ENCODE data around the gene TMEM184B. TPM values are rescaled to one million over a fixed set of nuclear protein-coding genes. Genes with fewer than 3 reads are reported as not detected.

The TMEM184B gene
- total and polyA plus RNA-seq, 2 experiments from 2014 or later: 68.8 to 70.3 TPM

GRCh38 chr22:38299770-38300102 lies 26.9 kb upstream of the TMEM184B start:
- Histone ChIP-seq H3K36me3 (peaks cover 82% of the 10 kb centered on the region), H3K4me3 (no peak overlapping the region), H3K27ac (peak overlapping the region; percentile 48), H3K9me3 (ENCODE audit: low read depth) (no peaks in the 10 kb centered on the region), H3K27me3 (no peaks in the 10 kb centered on the region), H3K4me1 (ENCODE audit: low read depth) (no peaks in the 10 kb centered on the region)
- DNase-seq (ENCODE audit: low read depth in 1 of 2, low spot score in 1 of 2): no peak
- no peak for TF ChIP-seq CTCF (IDR thresholded peaks at IDR 0.05; ENCODE audit: low read depth, low read length)

- TF ChIP-seq CTCF (IDR thresholded peaks at IDR 0.05; ENCODE audit: low read depth, low read length): peak; percentile 46
- Histone ChIP-seq H3K4me1 (ENCODE audit: low read depth) (no peaks in the 10 kb centered on the region), H3K36me3 (peaks cover 87% of the 10 kb centered on the region), H3K9me3 (ENCODE audit: low read depth) (no peaks in the 10 kb centered on the region), H3K27ac (no peak overlapping the region), H3K27me3 (no peaks in the 10 kb centered on the region), H3K4me3 (no peak overlapping the region)
- DNase-seq (ENCODE audit: low read depth in 1 of 2, low spot score in 1 of 2): peak in 1 of 2 donors; percentile 97
Measured at GRCh38 chr22:38298312-38299005, 25.6 kb upstream of the TMEM184B start.

GRCh38 chr22:38296372-38296771 lies 23.6 kb upstream of the TMEM184B start:
- no peaks in the 10 kb centered on the region for H3K4me1 ChIP-seq (ENCODE audit: low read depth)
- TF ChIP-seq CTCF (IDR thresholded peaks at IDR 0.05; ENCODE audit: low read depth, low read length): no peak
- H3K36me3 ChIP-seq: peaks cover 83% of the 10 kb centered on the region

GRCh38 chr22:38295863-38296262 lies 23.1 kb upstream of the TMEM184B start:
- DNase-seq (ENCODE audit: low read depth in 1 of 2, low spot score in 1 of 2): no peak
- Histone ChIP-seq H3K9me3 (ENCODE audit: low read depth) (no peaks in the 10 kb centered on the region), H3K4me1 (ENCODE audit: low read depth) (no peaks in the 10 kb centered on the region), H3K27me3 (no peaks in the 10 kb centered on the region), H3K36me3 (peaks cover 78% of the 10 kb centered on the region), H3K27ac (no peak overlapping the region), H3K4me3 (no peak overlapping the region)
- no peak for TF ChIP-seq CTCF (IDR thresholded peaks at IDR 0.05; ENCODE audit: low read depth, low read length)

More at GRCh38 chr22:38296372-38296771, 23.6 kb upstream of the TMEM184B start:
- Histone ChIP-seq H3K9me3 (ENCODE audit: low read depth) (no peaks in the 10 kb centered on the region), H3K4me3 (no peak overlapping the region), H3K27me3 (no peaks in the 10 kb centered on the region), H3K27ac (no peak overlapping the region)
- no peak for DNase-seq (ENCODE audit: low read depth in 1 of 2, low spot score in 1 of 2)

GRCh38 chr22:38295339-38295738 lies 22.5 kb upstream of the TMEM184B start:
- H3K4me1 ChIP-seq (ENCODE audit: low read depth): no peaks in the 10 kb centered on the region
- H3K9me3 ChIP-seq (ENCODE audit: low read depth): no peaks in the 10 kb centered on the region
- DNase-seq (ENCODE audit: low read depth in 1 of 2, low spot score in 1 of 2): no peak
- H3K36me3 ChIP-seq: peaks cover 74% of the 10 kb centered on the region
- no peak for TF ChIP-seq CTCF (IDR thresholded peaks at IDR 0.05; ENCODE audit: low read depth, low read length)
- no peaks in the 10 kb centered on the region for H3K27me3 ChIP-seq
- H3K27ac ChIP-seq: no peak overlapping the region
- H3K4me3 ChIP-seq: no peak overlapping the region

Measured in cardiac muscle cell (in vitro differentiated cells and primary cell).